MCF 10A (cell line): ENCODE measurements around the gene CYBC1. TPM values are rescaled to one million over a fixed set of nuclear protein-coding genes. Genes with fewer than 3 reads are reported as not detected.

Experiments used
- BruUV-seq: library from RNA; stranded (reverse); fragments of 400-500 nt; replicated peaks from 2 replicates; lab custom pipeline; 2021; lab: Mats Ljungman, UMichigan
- CTCF ChIA-PET: fragments of 300-600 bp; sonication (Branson Sonifier 250); formaldehyde crosslinking; extraction: SDS; loops from one replicate; lab custom pipeline; 2021; ENCODE audit warnings: antibody characterized with exemption, inconsistent platforms; lab: Yijun Ruan, JAX
- POLR2A ChIA-PET: fragments of 300-600, 350-650 bp; sonication (Branson Sonifier 250); formaldehyde crosslinking; extraction: SDS; loops from one replicate; lab custom pipeline; 2020; ENCODE audit warnings: antibody characterized with exemption, inconsistent platforms; lab: Yijun Ruan, JAX
- DNase-seq: peaks from one replicate; pipeline ENCODE4 v3.0.0-alpha.2; 2018; ENCODE audit not compliant: unreplicated experiment
- H3K27ac Mint-ChIP-seq: one replicate; pipeline ENCODE4 v1.8.0; 2022; ENCODE audit warnings: mild to moderate bottlenecking, low read depth, mixed read lengths; ENCODE audit not compliant: unreplicated experiment
- H3K27me3 Mint-ChIP-seq: one replicate; pipeline ENCODE4 v1.8.0; 2022; ENCODE audit warnings: mixed read lengths; ENCODE audit not compliant: insufficient read depth, unreplicated experiment
- H3K36me3 Mint-ChIP-seq: one replicate; pipeline ENCODE4 v1.8.0; 2022; ENCODE audit warnings: mild to moderate bottlenecking, moderate library complexity, mixed read lengths; ENCODE audit not compliant: insufficient read depth, unreplicated experiment
- H3K4me1 Mint-ChIP-seq: one replicate; pipeline ENCODE4 v1.8.0; 2022; ENCODE audit warnings: mixed read lengths; ENCODE audit not compliant: insufficient read depth, unreplicated experiment
- H3K4me3 Mint-ChIP-seq: one replicate; pipeline ENCODE4 v1.8.0; 2022; ENCODE audit warnings: mild to moderate bottlenecking, moderate library complexity, mixed read lengths; ENCODE audit not compliant: unreplicated experiment
- H3K9me3 Mint-ChIP-seq: one replicate; pipeline ENCODE4 v1.8.0; 2022; ENCODE audit warnings: mixed read lengths; ENCODE audit not compliant: unreplicated experiment
- CTCF ChIP-seq: fragments of 200-600 bp; IDR thresholded peaks from one replicate; pipeline ENCODE4 v1.8.0; 2022; ENCODE audit warnings: antibody characterized with exemption, mild to moderate bottlenecking; ENCODE audit not compliant: unreplicated experiment
- intact Hi-C: fragments of 100-400 bp; cut with micrococcal nuclease; formaldehyde crosslinking; loops from 2 replicates; pipeline ENCODE4 v1.14.1; 2022
- total RNA-seq: library from RNA; stranded (reverse); gene quantifications from 2 replicates; pipeline ENCODE4 v1.2.3, GENCODE V29; 2022

The CYBC1 gene
- total RNA-seq, 1 experiment from 2014 or later = 38.0 TPM

GRCh38 chr17:82443465-82444283 lies 6.9 kb downstream of the CYBC1 start:
- no TSS peak for BruUV-seq
- ChIA-PET CTCF (no interaction called here), POLR2A (interaction anchor here (0.6 to 1.2 kb wide), 2 partner anchors 13 to 842 kb away, joined by 3 to 6 read pairs; no protein-coding TSS in a partner anchor)
- no peak for DNase-seq
- peaks cover 19% of the 10 kb centered on the region for H3K36me3 Mint-ChIP-seq
- H3K27ac Mint-ChIP-seq = no peak overlapping the region
- H3K4me3 Mint-ChIP-seq = no peak overlapping the region
- no peak for TF ChIP-seq CTCF
- intact Hi-C loops = no loop called here
- no peaks in the 10 kb centered on the region for H3K4me1 Mint-ChIP-seq
- H3K27me3 Mint-ChIP-seq = no peaks in the 10 kb centered on the region
- H3K9me3 Mint-ChIP-seq = no peaks in the 10 kb centered on the region

- intact Hi-C loops = no loop called here
- H3K36me3 Mint-ChIP-seq = peaks cover 19% of the 10 kb centered on the region
- TF ChIP-seq CTCF = no peak
- H3K4me3 Mint-ChIP-seq = no peak overlapping the region
- H3K4me1 Mint-ChIP-seq = no peaks in the 10 kb centered on the region
- no peak for DNase-seq
- BruUV-seq = TSS peak; percentile 57
- no peak overlapping the region for H3K27ac Mint-ChIP-seq
- ChIA-PET POLR2A (interaction anchor here (0.6 to 1.2 kb wide), 2 partner anchors 12 to 200 kb away, joined by 4 to 6 read pairs; no protein-coding TSS in a partner anchor), CTCF (interaction anchor here (0.6 kb wide), 1 partner anchor 12 kb away, joined by 3 read pairs; no protein-coding TSS in a partner anchor)
- H3K27me3 Mint-ChIP-seq = no peaks in the 10 kb centered on the region
- no peaks in the 10 kb centered on the region for H3K9me3 Mint-ChIP-seq
Observed at GRCh38 chr17:82442643-82443464, 7.7 kb downstream of the CYBC1 start.

- POLR2A ChIA-PET = interaction anchor here (0.6 to 1.2 kb wide), 2 partner anchors 12 to 199 kb away, joined by 4 to 6 read pairs; no protein-coding TSS in a partner anchor
- H3K27ac Mint-ChIP-seq = no peak overlapping the region
- CTCF ChIA-PET = no interaction called here
Observed at GRCh38 chr17:82441691-82442487, 8.7 kb downstream of the CYBC1 start.

More at GRCh38 chr17:82441691-82442487, 8.7 kb downstream of the CYBC1 start:
- no peaks in the 10 kb centered on the region for H3K27me3 Mint-ChIP-seq
- no peak overlapping the region for H3K4me3 Mint-ChIP-seq
- BruUV-seq = no TSS peak
- no peak for TF ChIP-seq CTCF
- intact Hi-C loops = no loop called here
- H3K4me1 Mint-ChIP-seq = no peaks in the 10 kb centered on the region
- H3K9me3 Mint-ChIP-seq = no peaks in the 10 kb centered on the region
- peaks cover 9% of the 10 kb centered on the region for H3K36me3 Mint-ChIP-seq
- no peak for DNase-seq
